H7 (cell line): ENCODE results near the gene PADI2. TPM values are rescaled to one million over a fixed set of nuclear protein-coding genes. Genes with fewer than 3 reads are reported as not detected.

ENCODE experiments used
- DNase-seq: peaks from one replicate; pipeline ENCODE4 v3.0.0; 2012
- H3K27me3 ChIP-seq: 2 replicates; pipeline ENCODE4 v1.6.0; 2011; ENCODE audit warnings: mild to moderate bottlenecking, low read length; ENCODE audit not compliant: control insufficient read depth, insufficient read depth
- H3K36me3 ChIP-seq: replicated peaks from 2 replicates; pipeline ENCODE4 v1.5.1; 2011; ENCODE audit warnings: low read length; ENCODE audit not compliant: control insufficient read depth, insufficient read depth
- H3K4me3 ChIP-seq: 2 replicates; pipeline ENCODE4 v1.5.1; 2011; ENCODE audit warnings: low read depth, mild to moderate bottlenecking, control low read depth, low read length, moderate library complexity; ENCODE audit not compliant: insufficient read depth
- total RNA-seq: library from RNA; depleted of rRNA; stranded (reverse); fragments of >200 nt; shearing (Covaris generic); gene quantifications from 2 replicates; pipeline ENCODE4 v1.2.3, GENCODE V29; 2014; rRNA removed

Gene PADI2
- total RNA-seq, 1 experiment from 2014 or later, result 2.1 TPM

- H3K36me3 ChIP-seq, result peaks cover 33% of the 10 kb centered on the region
- H3K4me3 ChIP-seq, result no peak overlapping the region
- DNase-seq, result no peak
- no peaks in the 10 kb centered on the region for H3K27me3 ChIP-seq
Observed at GRCh38 chr1:17028662-17029188, 90.5 kb downstream of the PADI2 start.

- Histone ChIP-seq H3K27me3 (no peaks in the 10 kb centered on the region), H3K36me3 (peaks cover 39% of the 10 kb centered on the region), H3K4me3 (no peak overlapping the region)
- DNase-seq, result no peak
Observed at GRCh38 chr1:17027900-17028299, 91.4 kb downstream of the PADI2 start.

DNA sequence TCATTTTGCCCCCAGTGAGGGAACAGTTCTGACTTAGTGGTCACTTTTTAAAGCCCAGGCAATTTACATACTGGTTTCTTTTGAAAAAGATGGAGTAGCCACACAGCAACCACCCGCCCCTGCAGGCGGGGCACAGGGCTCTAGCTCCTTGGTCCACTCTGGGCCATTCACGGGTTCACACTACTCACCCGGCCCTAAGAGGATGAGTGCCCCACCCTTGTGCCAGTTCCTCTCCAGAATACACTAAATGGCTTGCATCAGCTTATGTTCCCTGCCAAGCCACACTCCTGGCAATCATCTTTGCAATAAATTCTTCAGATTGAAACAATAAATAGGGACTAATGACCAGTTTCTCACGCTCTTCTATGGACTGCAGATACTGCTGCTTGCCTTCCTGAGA lies 91.8 kb downstream of the PADI2 start:
- peaks cover 38% of the 10 kb centered on the region for H3K36me3 ChIP-seq
- no peak for DNase-seq
- no peaks in the 10 kb centered on the region for H3K27me3 ChIP-seq
- H3K4me3 ChIP-seq, result no peak overlapping the region

GRCh38 chr1:17024721-17025120 lies 94.5 kb downstream of the PADI2 start:
- no peak overlapping the region for H3K4me3 ChIP-seq
- DNase-seq, result no peak
- peaks cover 56% of the 10 kb centered on the region for H3K36me3 ChIP-seq
- H3K27me3 ChIP-seq, result no peaks in the 10 kb centered on the region

DNA sequence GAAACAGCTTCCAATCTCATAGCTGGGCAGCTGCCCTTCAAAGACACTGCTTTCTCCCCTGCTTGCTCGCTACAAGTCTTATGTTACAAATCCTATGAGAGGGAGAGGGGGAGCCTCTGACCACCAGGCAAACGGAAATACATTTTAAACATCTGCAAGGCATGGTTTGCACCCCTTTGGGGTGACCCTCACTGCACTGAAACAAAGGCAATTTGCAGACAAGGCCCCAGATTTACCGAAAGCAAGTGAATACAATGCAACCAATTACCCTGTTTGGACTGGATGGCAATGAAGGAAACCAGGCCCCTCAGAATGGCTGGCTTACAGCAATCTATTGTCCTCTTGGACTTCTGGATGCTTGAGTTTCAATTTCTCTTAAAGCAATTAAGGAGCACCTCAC lies 95.7 kb downstream of the PADI2 start:
- no peak for DNase-seq
- no peaks in the 10 kb centered on the region for H3K27me3 ChIP-seq
- H3K4me3 ChIP-seq, result no peak overlapping the region
- H3K36me3 ChIP-seq, result peaks cover 55% of the 10 kb centered on the region

DNA sequence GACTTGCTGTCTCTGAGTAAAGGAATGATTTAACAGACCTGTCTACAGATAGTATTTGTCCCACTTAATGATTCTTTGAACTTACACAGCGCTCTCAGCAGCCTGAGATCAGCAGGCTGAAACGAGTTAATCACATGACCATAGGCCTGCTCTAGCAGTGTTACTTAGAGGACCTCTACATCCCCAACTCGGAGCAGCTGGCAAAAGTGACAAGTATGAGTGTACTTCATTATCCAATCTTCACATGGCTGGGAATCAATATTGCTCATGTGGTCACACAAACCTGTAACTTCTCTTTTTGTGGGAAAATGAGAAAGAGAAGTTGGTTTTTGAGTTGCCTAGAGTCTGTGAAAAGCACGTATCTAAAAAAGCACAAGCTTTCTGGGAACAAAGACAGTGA lies 96.1 kb downstream of the PADI2 start:
- Histone ChIP-seq H3K36me3 (peaks cover 55% of the 10 kb centered on the region), H3K27me3 (no peaks in the 10 kb centered on the region), H3K4me3 (no peak overlapping the region)
- no peak for DNase-seq

- H3K36me3 ChIP-seq, result peaks cover 47% of the 10 kb centered on the region
- DNase-seq, result no peak
- no peak overlapping the region for H3K4me3 ChIP-seq
- no peaks in the 10 kb centered on the region for H3K27me3 ChIP-seq
Observed at GRCh38 chr1:17021896-17022295, 97.4 kb downstream of the PADI2 start.

DNA sequence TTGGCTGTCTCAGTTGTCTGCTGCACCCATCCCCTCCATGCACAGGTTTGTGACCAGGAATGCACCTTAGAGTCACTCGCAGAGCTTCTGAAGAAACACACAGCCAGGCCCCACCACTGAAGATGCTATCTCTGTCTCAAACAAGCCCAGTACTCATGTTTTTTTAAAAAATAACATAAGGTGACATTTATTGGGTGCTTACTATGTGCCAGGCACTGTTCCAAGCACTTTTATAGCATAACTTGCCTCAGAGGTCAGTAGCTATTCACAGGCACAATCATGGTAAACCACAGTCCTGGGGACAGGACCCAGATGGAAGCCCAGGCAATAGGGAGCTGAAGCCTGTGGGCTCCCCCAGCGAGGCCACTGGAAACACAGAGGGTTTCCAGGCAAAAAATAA lies 98.7 kb downstream of the PADI2 start:
- no peaks in the 10 kb centered on the region for H3K27me3 ChIP-seq
- H3K4me3 ChIP-seq, result no peak overlapping the region
- DNase-seq, result no peak
- peaks cover 39% of the 10 kb centered on the region for H3K36me3 ChIP-seq

GRCh38 chr1:17018849-17019248 lies 100.4 kb downstream of the PADI2 start:
- Histone ChIP-seq H3K36me3 (peaks cover 34% of the 10 kb centered on the region), H3K4me3 (no peak overlapping the region), H3K27me3 (no peaks in the 10 kb centered on the region)
- DNase-seq, result no peak

DNA sequence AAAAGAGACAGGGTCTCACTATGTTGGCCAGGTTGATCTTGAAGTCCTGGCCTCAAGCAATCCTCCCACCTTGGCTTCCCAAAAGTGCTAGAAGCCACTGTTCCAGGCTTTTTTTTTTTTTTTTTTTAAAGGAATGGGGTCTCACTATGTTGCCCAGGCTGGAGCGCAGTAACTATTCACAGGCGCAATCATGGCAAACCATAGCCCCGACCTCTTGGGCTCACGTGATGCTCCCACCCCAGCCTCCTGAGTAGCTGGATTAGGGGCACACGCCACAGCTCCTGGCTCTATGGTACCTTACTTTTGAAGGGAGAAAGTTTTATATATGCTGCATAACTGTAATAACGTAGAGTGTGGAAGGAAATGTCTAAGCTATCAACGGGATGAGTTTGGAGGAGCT lies 101.8 kb downstream of the PADI2 start:
- no peak for DNase-seq
- Histone ChIP-seq H3K27me3 (no peaks in the 10 kb centered on the region), H3K4me3 (no peak overlapping the region), H3K36me3 (peaks cover 23% of the 10 kb centered on the region)

Other genes with a start within 250 kb of the PADI2 start
- gene RNU1-2, start 223.5 kb downstream of the PADI2 start, total RNA-seq, result under 0.01 TPM in 2 replicates
- gene CROCC, start 197.5 kb downstream of the PADI2 start, total RNA-seq, result 59.5 and 92.3 TPM in 2 replicates
- 176 and 202 TPM in 2 replicates for gene MFAP2, start 138.8 kb downstream of the PADI2 start, total RNA-seq
- 128 and 162 TPM in 2 replicates for gene ATP13A2, start 107.5 kb downstream of the PADI2 start, total RNA-seq
- 225 and 238 TPM in 2 replicates for gene SDHB, start 65.4 kb downstream of the PADI2 start, total RNA-seq
- gene PADI1, start 85.7 kb upstream of the PADI2 start, total RNA-seq, result 0.07 and 0.45 TPM in 2 replicates
- gene PADI3, start 129.6 kb upstream of the PADI2 start, total RNA-seq, result 1.2 and 4.1 TPM in 2 replicates
- 0.62 TPM in 1 of 2 replicates, not detected in the other for gene PADI4, start 188.7 kb upstream of the PADI2 start, total RNA-seq